NCI-H446 treated with DMSO at 0.1 percent for 48 hours (cell line): ENCODE data around the gene AK3.
"Not testable (repeated sequence)": the region's sequence is repeated elsewhere in the genome, so short reads cannot be mapped to it uniquely, and the experiment has no call there.

Experiments used
- DNase-seq: peaks from one replicate; lab custom pipeline; 2025; lab: John Stamatoyannopoulos, UW

The AK3 gene

DNA sequence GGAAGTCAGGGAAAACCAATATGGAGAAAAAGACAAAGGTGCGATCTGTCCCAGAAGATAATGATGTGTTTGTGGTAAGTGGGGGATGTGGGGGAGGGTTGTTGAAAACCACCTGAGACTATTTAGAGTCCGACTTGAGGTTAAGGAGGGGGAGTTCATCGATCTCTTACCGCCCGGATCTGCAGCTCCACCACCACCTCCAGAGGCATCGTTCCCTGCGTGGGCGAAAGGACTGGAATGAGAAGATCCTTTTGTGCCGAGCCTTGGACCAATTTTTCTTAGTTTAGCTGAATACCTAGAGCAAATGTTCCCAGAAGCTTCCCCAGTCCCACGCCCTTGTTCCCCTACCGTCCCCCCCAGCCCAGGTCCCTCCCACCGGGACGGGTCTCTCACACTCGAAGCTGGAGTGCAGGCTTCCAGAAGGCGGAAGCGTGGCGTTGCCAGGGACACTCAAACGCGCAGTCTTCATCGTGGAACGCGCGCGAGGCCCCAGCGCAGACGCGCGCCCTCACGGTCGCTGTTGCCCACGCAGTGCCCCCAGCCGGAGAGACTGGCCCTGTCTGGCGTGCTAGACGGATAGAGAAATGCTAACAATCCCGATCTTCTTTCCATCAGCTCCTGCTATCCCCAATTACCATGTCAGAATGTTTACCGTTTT is 74.8 kb downstream of the AK3 start, which contains the start of gene SPATA6L:
Gene SPATA6L (minus strand): TSS at position 439 of the 658 bp plus-strand sequence. CDS start 230 bp downstream, at position 209.
- DNase-seq: peak; percentile 51

GRCh38 chr9:4665357-4665756 is 75.6 kb downstream of the AK3 start:
- peak; percentile 24 for DNase-seq

DNA sequence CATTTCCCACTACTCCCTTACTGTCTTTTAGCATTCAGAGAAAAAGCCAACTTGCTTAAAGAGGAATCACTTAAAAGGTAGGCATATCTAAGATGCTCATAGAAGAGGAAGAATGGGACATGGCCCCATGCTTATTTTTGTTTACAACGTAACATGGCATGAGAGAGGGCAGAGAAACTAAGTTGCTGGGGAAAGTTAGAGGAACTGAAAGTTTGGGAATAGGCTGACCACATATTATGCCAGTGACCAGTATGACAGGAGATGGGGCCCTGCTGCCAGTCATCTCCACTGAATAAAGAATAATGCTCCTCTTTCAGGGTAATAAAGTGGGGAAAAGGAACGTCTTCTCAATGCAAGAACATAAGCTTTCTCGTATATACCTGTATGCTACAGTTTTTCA is 77.0 kb downstream of the AK3 start:
- no peak for DNase-seq

DNA sequence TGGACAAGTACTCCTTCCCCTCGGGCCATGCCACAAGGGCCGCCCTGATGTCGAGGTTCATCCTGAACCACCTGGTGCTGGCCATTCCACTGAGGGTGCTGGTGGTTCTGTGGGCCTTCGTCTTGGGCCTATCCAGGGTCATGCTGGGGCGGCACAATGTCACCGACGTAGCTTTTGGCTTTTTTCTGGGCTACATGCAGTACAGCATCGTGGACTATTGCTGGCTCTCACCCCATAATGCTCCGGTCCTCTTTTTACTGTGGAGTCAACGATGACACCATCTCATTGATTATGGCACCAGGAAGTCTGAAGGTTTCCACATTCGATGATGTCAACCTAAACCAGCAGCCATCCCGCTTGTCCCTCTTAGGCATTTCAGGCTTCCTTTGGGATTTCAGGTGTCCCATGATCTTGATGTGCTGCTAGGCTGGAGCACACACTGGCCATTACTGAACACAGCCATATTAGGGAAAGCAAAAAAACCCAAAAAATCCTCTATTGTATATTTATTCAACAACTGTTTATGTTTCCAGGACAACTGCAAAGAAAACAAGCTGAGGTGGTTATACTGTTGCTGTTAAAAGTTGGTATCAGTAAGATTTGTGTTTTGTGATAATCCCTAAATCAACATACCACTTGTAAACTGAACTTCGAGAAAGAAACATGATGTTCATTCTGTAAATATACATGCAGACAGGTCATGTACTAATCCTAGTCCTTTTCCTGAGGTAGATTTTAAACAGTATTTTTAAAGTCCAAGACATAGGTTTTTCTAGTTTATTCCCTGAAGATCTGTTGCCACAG is 77.8 kb downstream of the AK3 start:
- no peak for DNase-seq

DNA sequence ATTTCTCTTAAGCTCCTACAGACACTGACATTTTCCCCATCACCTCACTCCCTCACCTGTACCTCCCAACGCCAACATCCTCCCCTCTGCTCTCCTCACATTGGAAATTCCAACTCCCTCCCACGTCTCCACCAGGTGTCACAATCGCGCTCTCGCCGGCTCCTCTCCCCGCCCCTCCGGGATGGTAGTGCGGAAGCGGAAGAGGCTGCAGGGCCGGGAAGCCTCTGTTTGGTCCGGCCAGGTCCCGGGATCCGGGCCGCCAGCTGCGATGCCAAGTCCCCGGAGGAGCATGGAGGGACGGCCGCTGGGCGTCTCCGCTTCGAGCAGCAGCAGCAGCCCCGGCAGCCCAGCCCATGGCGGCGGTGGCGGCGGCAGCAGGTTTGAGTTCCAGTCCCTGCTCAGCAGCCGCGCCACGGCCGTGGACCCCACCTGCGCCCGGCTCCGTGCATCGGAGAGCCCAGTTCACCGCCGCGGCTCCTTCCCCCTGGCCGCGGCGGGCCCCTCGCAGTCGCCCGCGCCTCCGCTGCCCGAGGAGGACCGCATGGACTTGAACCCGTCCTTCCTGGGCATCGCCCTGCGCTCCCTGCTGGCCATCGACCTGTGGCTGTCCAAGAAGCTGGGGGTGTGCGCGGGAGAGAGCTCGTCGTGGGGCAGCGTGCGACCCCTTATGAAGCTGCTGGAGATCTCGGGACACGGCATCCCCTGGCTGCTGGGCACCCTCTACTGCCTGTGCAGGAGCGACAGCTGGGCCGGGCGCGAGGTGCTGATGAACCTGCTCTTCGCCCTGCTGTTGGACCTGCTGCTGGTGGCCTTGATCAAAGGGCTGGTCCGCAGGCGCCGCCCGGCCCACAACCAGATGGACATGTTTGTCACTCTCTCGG is 78.7 kb downstream of the AK3 start, which contains the start of gene PLPP6:
Gene PLPP6 (plus strand): TSS at position 187 of the 881 bp plus-strand sequence. CDS start 82 bp downstream, at position 269.
- peak; percentile 66 for DNase-seq

DNA sequence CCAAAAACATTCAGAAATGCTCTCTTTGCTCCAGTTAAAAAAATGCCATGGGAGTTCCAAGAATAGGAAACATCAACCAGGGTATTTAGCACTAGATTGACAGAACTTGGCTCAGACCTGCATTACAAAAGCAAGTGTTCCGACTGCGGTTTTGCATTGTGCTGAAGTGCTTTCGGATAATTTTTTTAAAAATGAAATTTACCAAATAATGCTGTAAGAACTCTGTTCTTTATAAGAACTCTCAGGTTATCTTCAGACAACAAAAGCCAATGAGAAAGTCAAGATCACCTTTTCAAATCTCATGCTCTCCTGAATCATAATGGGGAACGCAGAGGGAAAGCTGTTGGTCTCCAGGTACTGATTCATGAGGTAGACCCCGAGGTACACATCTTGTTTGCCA is 79.4 kb downstream of the AK3 start:
- no peak for DNase-seq

DNA sequence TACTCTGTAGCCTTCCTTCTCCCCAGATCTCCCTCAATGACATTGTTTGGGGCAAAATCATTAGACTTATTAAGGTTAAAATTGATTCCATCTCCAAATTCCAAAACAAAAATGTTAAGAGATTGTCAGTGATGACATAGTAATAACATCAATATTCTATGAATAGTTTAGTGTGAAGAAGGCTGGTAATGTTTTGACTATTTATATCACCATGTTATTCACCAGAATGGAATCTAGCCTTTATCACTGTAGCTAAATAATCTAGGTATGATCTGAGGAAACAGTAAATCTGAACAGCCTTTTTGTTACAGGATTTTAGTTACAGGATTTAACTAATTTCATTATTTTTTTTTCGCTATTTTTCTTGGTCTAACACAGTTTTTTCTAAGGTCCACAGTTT is 79.8 kb downstream of the AK3 start:
- no peak for DNase-seq

DNA sequence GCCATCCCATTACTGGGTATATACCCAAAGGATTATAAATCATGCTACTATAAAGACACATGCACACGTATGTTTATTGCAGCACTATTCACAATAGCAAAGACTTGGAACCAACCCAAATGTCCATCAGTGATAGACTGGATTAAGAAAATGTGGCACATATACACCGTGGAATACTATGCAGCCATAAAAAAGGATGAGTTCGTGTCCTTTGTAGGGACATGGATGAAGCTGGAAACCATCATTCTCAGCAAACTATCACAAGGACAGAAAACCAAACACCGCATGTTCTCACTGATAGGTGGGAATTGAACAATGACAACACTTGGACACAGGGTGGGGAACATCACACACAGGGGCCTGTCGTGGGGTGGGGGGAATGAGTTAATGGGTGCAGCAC is 80.3 kb downstream of the AK3 start:
- DNase-seq: not testable (repeated sequence)
